Measurements from ENCODE around the gene KLF11.

The KLF11 gene

DNA sequence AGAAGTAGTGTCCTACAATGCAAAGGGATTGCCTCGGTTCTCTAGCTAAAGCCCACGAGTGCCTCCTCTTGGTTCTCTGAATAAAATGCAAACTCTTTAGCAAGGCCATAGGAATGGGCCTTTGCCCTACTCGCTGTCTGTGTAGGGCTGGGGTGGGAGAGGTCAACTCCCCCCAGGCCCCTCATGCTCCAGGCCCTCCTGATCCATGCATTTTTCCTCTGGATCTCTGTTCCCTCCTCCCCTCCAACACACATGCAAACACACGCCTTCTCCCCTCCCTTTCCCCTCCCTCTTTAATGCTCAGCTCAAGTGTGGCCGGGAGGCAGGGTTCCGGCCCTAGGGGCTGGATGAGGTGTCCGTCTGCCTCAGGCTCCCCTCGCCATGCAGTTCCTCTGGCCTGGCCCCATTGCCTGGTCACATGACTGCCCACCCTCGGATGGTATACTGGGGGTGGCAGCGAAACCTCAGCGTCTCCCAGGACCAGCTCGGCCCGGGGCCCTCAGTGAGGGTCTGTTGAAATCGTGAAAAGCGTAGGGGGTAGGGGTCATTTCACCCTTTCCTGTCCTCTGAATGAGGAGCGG is 14.9 kb upstream of the KLF11 start:
- no peak for TF ChIP-seq POLR2AphosphoS5 (IDR thresholded peaks at IDR 0.05; ENCODE audit: low read depth)
- TF ChIP-seq, protein P1, sequence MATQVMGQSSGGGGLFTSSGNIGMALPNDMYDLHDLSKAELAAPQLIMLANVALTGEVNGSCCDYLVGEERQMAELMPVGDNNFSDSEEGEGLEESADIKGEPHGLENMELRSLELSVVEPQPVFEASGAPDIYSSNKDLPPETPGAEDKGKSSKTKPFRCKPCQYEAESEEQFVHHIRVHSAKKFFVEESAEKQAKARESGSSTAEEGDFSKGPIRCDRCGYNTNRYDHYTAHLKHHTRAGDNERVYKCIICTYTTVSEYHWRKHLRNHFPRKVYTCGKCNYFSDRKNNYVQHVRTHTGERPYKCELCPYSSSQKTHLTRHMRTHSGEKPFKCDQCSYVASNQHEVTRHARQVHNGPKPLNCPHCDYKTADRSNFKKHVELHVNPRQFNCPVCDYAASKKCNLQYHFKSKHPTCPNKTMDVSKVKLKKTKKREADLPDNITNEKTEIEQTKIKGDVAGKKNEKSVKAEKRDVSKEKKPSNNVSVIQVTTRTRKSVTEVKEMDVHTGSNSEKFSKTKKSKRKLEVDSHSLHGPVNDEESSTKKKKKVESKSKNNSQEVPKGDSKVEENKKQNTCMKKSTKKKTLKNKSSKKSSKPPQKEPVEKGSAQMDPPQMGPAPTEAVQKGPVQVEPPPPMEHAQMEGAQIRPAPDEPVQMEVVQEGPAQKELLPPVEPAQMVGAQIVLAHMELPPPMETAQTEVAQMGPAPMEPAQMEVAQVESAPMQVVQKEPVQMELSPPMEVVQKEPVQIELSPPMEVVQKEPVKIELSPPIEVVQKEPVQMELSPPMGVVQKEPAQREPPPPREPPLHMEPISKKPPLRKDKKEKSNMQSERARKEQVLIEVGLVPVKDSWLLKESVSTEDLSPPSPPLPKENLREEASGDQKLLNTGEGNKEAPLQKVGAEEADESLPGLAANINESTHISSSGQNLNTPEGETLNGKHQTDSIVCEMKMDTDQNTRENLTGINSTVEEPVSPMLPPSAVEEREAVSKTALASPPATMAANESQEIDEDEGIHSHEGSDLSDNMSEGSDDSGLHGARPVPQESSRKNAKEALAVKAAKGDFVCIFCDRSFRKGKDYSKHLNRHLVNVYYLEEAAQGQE (IDR thresholded peaks at IDR 0.05; ENCODE audit: insufficient replicate concordance, low read depth) = no peak
- TF ChIP-seq SPI1 (IDR thresholded peaks at IDR 0.05; ENCODE audit: borderline replicate concordance, low read depth) = no peak
- TF ChIP-seq GABPA (IDR thresholded peaks at IDR 0.05; ENCODE audit: low read depth) = no peak
- TF ChIP-seq, protein P2, sequence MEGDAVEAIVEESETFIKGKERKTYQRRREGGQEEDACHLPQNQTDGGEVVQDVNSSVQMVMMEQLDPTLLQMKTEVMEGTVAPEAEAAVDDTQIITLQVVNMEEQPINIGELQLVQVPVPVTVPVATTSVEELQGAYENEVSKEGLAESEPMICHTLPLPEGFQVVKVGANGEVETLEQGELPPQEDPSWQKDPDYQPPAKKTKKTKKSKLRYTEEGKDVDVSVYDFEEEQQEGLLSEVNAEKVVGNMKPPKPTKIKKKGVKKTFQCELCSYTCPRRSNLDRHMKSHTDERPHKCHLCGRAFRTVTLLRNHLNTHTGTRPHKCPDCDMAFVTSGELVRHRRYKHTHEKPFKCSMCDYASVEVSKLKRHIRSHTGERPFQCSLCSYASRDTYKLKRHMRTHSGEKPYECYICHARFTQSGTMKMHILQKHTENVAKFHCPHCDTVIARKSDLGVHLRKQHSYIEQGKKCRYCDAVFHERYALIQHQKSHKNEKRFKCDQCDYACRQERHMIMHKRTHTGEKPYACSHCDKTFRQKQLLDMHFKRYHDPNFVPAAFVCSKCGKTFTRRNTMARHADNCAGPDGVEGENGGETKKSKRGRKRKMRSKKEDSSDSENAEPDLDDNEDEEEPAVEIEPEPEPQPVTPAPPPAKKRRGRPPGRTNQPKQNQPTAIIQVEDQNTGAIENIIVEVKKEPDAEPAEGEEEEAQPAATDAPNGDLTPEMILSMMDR (IDR thresholded peaks at IDR 0.05; ENCODE audit: insufficient read depth, low read length) = no peak
- no peaks in the 10 kb centered on the region for H3K27me3 ChIP-seq (ENCODE audit: insufficient read depth, poor library complexity, severe bottlenecking)
- DNase-seq (ENCODE audit: low read depth in 1 of 2, low spot score in 1 of 2) = no peak
- no peak overlapping the region for H3K27ac ChIP-seq (replicated peaks)
- no peak overlapping the region for H3K4me3 ChIP-seq (replicated peaks; ENCODE audit: insufficient read depth, low read length)

DNA sequence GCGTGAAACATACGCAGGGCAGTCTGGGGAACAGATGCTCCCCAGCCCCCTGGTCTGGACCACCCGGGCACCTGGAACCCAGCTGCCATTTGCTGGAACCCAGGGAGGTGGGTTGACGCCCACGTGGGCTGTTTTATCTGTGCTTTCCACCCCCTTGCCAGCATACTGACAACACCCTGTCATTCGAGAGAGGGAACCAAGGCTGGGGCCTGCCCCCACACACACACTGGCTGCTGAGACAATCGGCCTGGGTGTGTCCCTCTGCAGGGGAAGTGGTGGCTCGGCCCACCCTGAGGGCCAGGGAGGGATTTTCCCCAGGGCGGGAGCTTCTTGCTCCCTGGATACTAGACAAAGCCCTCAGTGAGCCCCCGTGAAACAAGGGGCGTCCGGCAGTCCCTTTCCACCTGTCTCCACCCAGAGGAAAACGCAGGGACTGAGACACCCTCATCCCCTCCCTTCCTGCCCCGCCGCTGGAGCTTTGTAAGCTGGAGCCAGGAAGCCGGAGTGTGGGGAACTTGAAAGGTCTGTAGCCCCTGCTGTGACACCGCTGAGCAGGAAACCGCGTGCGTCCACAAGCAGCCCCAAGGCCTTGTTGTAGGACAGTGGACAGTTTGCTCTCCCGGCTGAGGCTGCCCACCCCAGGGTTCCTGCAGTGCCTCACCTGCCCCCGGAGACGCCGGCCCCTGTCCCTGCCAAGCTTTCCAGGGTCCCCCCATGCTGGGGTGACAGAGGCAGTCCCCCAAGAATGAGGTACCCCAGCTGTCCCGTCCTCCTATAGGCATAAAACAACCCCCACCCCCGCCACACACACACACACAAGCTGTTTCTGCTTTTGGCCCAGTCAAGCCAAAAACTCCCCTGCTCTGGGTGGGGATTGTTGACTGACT is 14.1 kb upstream of the KLF11 start:
- Histone ChIP-seq H3K27ac (replicated peaks) (no peak overlapping the region; the same call in 1 of the 2 replicates), H3K27me3 (ENCODE audit: insufficient read depth, poor library complexity, severe bottlenecking) (no peaks in the 10 kb centered on the region), H3K4me3 (replicated peaks; ENCODE audit: insufficient read depth, low read length) (no peak overlapping the region)
- DNase-seq (ENCODE audit: low read depth in 1 of 2, low spot score in 1 of 2) = peak in 1 of 2 experiments; percentile 41
- no peak for TF ChIP-seq GABPA (IDR thresholded peaks at IDR 0.05; ENCODE audit: low read depth)
- TF ChIP-seq, protein P2 (IDR thresholded peaks at IDR 0.05; ENCODE audit: insufficient read depth, low read length) = no peak
- no peak; the same call in 1 of the 2 replicates for TF ChIP-seq SPI1 (IDR thresholded peaks at IDR 0.05; ENCODE audit: borderline replicate concordance, low read depth)
- TF ChIP-seq, protein P1 (IDR thresholded peaks at IDR 0.05; ENCODE audit: insufficient replicate concordance, low read depth) = no peak
- TF ChIP-seq POLR2AphosphoS5 (IDR thresholded peaks at IDR 0.05; ENCODE audit: low read depth) = no peak

DNA sequence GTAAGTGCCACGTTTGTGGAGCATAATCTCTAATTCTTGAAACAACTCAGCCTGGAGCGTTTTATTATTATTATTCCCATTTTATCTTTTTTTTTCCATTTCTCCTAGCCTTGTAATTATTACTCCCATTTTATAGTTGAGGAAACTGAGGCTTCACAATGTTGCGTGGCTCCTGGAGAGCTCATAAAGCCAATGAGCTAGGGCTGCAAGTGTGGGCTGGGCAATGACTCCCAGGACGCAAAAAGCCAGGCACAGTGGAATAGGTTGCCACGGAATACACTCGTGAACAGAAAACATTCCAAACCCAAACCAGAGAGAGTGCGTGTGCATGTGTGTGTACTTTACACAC is 13.5 kb upstream of the KLF11 start:
- H3K27ac ChIP-seq (replicated peaks) = no peak overlapping the region
- no peaks in the 10 kb centered on the region for H3K27me3 ChIP-seq (ENCODE audit: insufficient read depth, poor library complexity, severe bottlenecking)
- H3K4me3 ChIP-seq (replicated peaks; ENCODE audit: insufficient read depth, low read length) = no peak overlapping the region
- no peak for TF ChIP-seq GABPA (IDR thresholded peaks at IDR 0.05; ENCODE audit: low read depth)
- TF ChIP-seq, protein P2 (IDR thresholded peaks at IDR 0.05; ENCODE audit: insufficient read depth, low read length) = no peak
- TF ChIP-seq SPI1 (IDR thresholded peaks at IDR 0.05; ENCODE audit: borderline replicate concordance, low read depth) = no peak
- no peak for TF ChIP-seq POLR2AphosphoS5 (IDR thresholded peaks at IDR 0.05; ENCODE audit: low read depth)
- TF ChIP-seq, protein P1 (IDR thresholded peaks at IDR 0.05; ENCODE audit: insufficient replicate concordance, low read depth) = no peak
- DNase-seq (ENCODE audit: low read depth in 1 of 2, low spot score in 1 of 2) = no peak
